Measurements from ENCODE around the gene ATXN7L2.

DNA sequence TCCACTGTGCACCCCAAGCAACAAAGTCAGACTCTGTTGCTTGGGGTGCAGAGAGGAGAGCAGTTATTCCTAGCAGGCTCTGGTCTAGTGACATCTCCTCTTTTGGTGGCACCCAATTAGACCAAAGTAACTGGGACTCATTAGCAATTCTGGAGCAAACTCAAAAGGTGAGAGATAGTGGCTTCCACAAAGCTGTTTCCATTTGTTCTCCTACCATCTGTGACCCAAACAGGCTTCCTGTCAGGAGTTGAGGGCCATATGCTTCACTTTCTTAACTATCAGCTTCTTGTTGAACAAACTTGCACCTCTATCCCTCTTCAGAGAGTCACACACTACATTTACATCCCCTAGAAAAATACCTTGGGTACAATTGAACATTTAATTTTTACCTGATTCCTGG is 1.5 kb upstream of the ATXN7L2 start:
- TF ChIP-seq, protein P1, sequence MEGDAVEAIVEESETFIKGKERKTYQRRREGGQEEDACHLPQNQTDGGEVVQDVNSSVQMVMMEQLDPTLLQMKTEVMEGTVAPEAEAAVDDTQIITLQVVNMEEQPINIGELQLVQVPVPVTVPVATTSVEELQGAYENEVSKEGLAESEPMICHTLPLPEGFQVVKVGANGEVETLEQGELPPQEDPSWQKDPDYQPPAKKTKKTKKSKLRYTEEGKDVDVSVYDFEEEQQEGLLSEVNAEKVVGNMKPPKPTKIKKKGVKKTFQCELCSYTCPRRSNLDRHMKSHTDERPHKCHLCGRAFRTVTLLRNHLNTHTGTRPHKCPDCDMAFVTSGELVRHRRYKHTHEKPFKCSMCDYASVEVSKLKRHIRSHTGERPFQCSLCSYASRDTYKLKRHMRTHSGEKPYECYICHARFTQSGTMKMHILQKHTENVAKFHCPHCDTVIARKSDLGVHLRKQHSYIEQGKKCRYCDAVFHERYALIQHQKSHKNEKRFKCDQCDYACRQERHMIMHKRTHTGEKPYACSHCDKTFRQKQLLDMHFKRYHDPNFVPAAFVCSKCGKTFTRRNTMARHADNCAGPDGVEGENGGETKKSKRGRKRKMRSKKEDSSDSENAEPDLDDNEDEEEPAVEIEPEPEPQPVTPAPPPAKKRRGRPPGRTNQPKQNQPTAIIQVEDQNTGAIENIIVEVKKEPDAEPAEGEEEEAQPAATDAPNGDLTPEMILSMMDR (conservative IDR thresholded peaks at IDR 0.05 in 1 of 2, IDR thresholded peaks at IDR 0.05 in 1 of 2; ENCODE audit: extremely low read depth in 1 of 2, insufficient read depth in 1 of 2, low read depth in 1 of 2, low read length in 2 of 2), result no peak
- TF ChIP-seq EZH2 (IDR thresholded peaks at IDR 0.05; ENCODE audit: borderline replicate concordance, low read length), result no peak
